GM23338 (cell line): ENCODE measurements around the gene ESPNL. TPM values are rescaled to one million over a fixed set of nuclear protein-coding genes. Genes with fewer than 3 reads are reported as not detected.

Experiments
- ATAC-seq: fragments of 200-7000 bp; cut with Tn5 transposase; 3 replicates; pipeline ENCODE4 v1.9.1; 2020
- DNase-seq: peaks from one replicate; pipeline ENCODE4 v3.0.0-alpha.2; 2015; ENCODE audit warnings: low spot score
- H2AFZ ChIP-seq: fragments of 200-600 bp; sonication (generic); 2 replicates; pipeline ENCODE4 v1.8.0; 2016; ENCODE audit warnings: antibody characterized with exemption, mild to moderate bottlenecking, moderate library complexity
- H3F3A ChIP-seq: fragments of 200-600 bp; sonication (generic); replicated peaks from 2 replicates; pipeline ENCODE4 v1.8.0; 2017; ENCODE audit warnings: antibody characterized with exemption, mixed run types, low read depth
- H3K27ac ChIP-seq: fragments of 200-600 bp; sonication (generic); 2 replicates; pipeline ENCODE4 v1.6.1; 2016; ENCODE audit warnings: low read depth
- H3K27me3 ChIP-seq: fragments of 200-600 bp; sonication (generic); 2 replicates; pipeline ENCODE4 v1.8.0; 2016; ENCODE audit warnings: mild to moderate bottlenecking, mixed run types, moderate library complexity; ENCODE audit not compliant: insufficient read depth
- H3K36me3 ChIP-seq: fragments of 200-600 bp; sonication (generic); 2 replicates; pipeline ENCODE4 v1.8.0; 2016; ENCODE audit warnings: mild to moderate bottlenecking; ENCODE audit not compliant: insufficient read depth
- H3K4me1 ChIP-seq: fragments of 200-600 bp; sonication (generic); 2 replicates; pipeline ENCODE4 v1.8.0; 2016; ENCODE audit warnings: mild to moderate bottlenecking, moderate library complexity; ENCODE audit not compliant: insufficient read depth
- H3K4me2 ChIP-seq: fragments of 200-600 bp; sonication (generic); 2 replicates; pipeline ENCODE4 v1.7.1; 2017; ENCODE audit warnings: mixed run types
- H3K4me3 ChIP-seq: fragments of 200-600 bp; sonication (generic); 2 replicates; pipeline ENCODE4 v1.6.1; 2016; ENCODE audit warnings: mixed run types
- H3K79me2 ChIP-seq: fragments of 200-600 bp; sonication (generic); replicated peaks from 2 replicates; pipeline ENCODE4 v1.8.0; 2017; ENCODE audit warnings: mild to moderate bottlenecking; ENCODE audit not compliant: insufficient read depth
- H3K9me2 ChIP-seq: fragments of 200-600 bp; sonication (generic); 2 replicates; pipeline ENCODE4 v1.8.0; 2017; ENCODE audit not compliant: insufficient read depth
- H4K20me1 ChIP-seq: fragments of 200-600 bp; sonication (generic); replicated peaks from 2 replicates; pipeline ENCODE4 v1.8.0; 2017; ENCODE audit warnings: mild to moderate bottlenecking; ENCODE audit not compliant: insufficient read depth
- H3K27ac Mint-ChIP-seq: 2 replicates; pipeline ENCODE4 v1.8.0; 2020; ENCODE audit warnings: inconsistent platforms, mild to moderate bottlenecking, moderate library complexity, mixed read lengths
- H3K27me3 Mint-ChIP-seq: 3 replicates; pipeline ENCODE4 v1.8.0; 2022; ENCODE audit warnings: low read depth, mild to moderate bottlenecking, moderate library complexity, mixed read lengths, inconsistent platforms; ENCODE audit not compliant: insufficient read depth, poor library complexity
- H3K36me3 Mint-ChIP-seq: 3 replicates; pipeline ENCODE4 v1.8.0; 2021; ENCODE audit warnings: low read depth, mild to moderate bottlenecking, inconsistent platforms, moderate library complexity, mixed read lengths
- H3K4me1 Mint-ChIP-seq: 3 replicates; pipeline ENCODE4 v1.8.0; 2020; ENCODE audit warnings: mild to moderate bottlenecking, inconsistent platforms, mixed read lengths
- H3K4me3 Mint-ChIP-seq: 3 replicates; pipeline ENCODE4 v1.8.0; 2021; ENCODE audit warnings: moderate library complexity, mild to moderate bottlenecking, inconsistent platforms, mixed read lengths
- H3K9me3 Mint-ChIP-seq: 3 replicates; pipeline ENCODE4 v1.8.0; 2020; ENCODE audit warnings: moderate library complexity, mild to moderate bottlenecking, inconsistent platforms, mixed read lengths
- CREB1 ChIP-seq: fragments of 250-450 bp; sonication (Bioruptor Pico); IDR thresholded peaks from 2 replicates; pipeline ENCODE4 v1.5.0; 2020; ENCODE audit warnings: low read depth, mild to moderate bottlenecking, moderate library complexity
- CTCF ChIP-seq, 2 experiments: fragments of 200-600 bp in 1 of 2; sonication (generic) in 1 of 2; conservative IDR thresholded peaks; 2 replicates each; pipeline versions ENCODE4 v1.5.1 to v1.6.1; 2016 to 2017; ENCODE audit warnings: antibody characterized with exemption in 2 of 2, low read depth in 2 of 2, mild to moderate bottlenecking in 2 of 2, moderate library complexity in 1 of 2
- ETS1 ChIP-seq: IDR thresholded peaks from 2 replicates; pipeline ENCODE4 v1.6.1; 2016; ENCODE audit warnings: antibody characterized with exemption
- EZH2 ChIP-seq: fragments of 200-600 bp; sonication (generic); IDR thresholded peaks from one replicate; pipeline ENCODE4 v1.8.0; 2017; ENCODE audit warnings: antibody characterized with exemption, mild to moderate bottlenecking, low read depth; ENCODE audit not compliant: unreplicated experiment
- EZH2phosphoT487 ChIP-seq: fragments of 200-600 bp; sonication (generic); IDR thresholded peaks from one replicate; pipeline ENCODE4 v1.8.1; 2018; ENCODE audit warnings: antibody characterized with exemption; ENCODE audit not compliant: unreplicated experiment
- JUNB ChIP-seq: IDR thresholded peaks from one replicate; pipeline ENCODE4 v1.6.1; 2016; ENCODE audit warnings: antibody characterized with exemption; ENCODE audit not compliant: unreplicated experiment
- NANOG ChIP-seq: IDR thresholded peaks from 2 replicates; pipeline ENCODE4 v1.6.1; 2016; ENCODE audit warnings: antibody characterized with exemption, borderline replicate concordance
- POLR2AphosphoS5 ChIP-seq: IDR thresholded peaks from 2 replicates; pipeline ENCODE4 v1.6.1; 2016; ENCODE audit warnings: antibody characterized with exemption, low read depth
- REST ChIP-seq: IDR thresholded peaks from one replicate; pipeline ENCODE4 v1.6.1; 2018; ENCODE audit warnings: antibody characterized with exemption; ENCODE audit not compliant: unreplicated experiment
- STAT1 ChIP-seq: IDR thresholded peaks from one replicate; pipeline ENCODE4 v1.6.1; 2016; ENCODE audit warnings: antibody characterized with exemption; ENCODE audit not compliant: unreplicated experiment
- ZNF114 ChIP-seq: fragments of 250-450 bp; sonication (Bioruptor Pico); IDR thresholded peaks from 2 replicates; pipeline ENCODE4 v1.5.0; 2020; ENCODE audit warnings: mild to moderate bottlenecking, moderate library complexity
- ZNF331 ChIP-seq: fragments of 250-450 bp; sonication (Bioruptor Pico); IDR thresholded peaks from 2 replicates; pipeline ENCODE4 v1.5.0; 2020; ENCODE audit warnings: low read depth, mild to moderate bottlenecking, moderate library complexity
- ZNF462 ChIP-seq: fragments of 250-450 bp; sonication (Bioruptor Pico); IDR thresholded peaks from 2 replicates; pipeline ENCODE4 v1.5.0; 2020; ENCODE audit warnings: mild to moderate bottlenecking, moderate library complexity
- polyA plus RNA-seq: library from polyadenylated mRNA; unstranded; fragments of >200 nt; fragmentation: Nextera tagmentation; extraction: Ambion mirVana; gene quantifications from 2 replicates; pipeline ENCODE4 v1.2.1, GENCODE V29; 2016
- total RNA-seq: library from RNA; depleted of rRNA; stranded (reverse); fragments of >200 nt; shearing (Covaris generic); gene quantifications from 2 replicates; pipeline ENCODE4 v1.2.3, GENCODE V29; 2014

ESPNL gene
- total and polyA plus RNA-seq, 2 experiments from 2014 or later: 0.44 to 3.1 TPM

- H3K4me2 ChIP-seq: no peak overlapping the region
- no peaks in the 10 kb centered on the region for H4K20me1 ChIP-seq
- no peak overlapping the region for H3K4me3 ChIP-seq
- Mint-ChIP-seq H3K4me3 (no peak overlapping the region), H3K27me3 (peaks cover 35% of the 10 kb centered on the region), H3K27ac (no peak overlapping the region), H3K4me1 (peaks cover 34% of the 10 kb centered on the region), H3K9me3 (no peaks in the 10 kb centered on the region), H3K36me3 (peaks cover 6% of the 10 kb centered on the region)
- no peaks in the 10 kb centered on the region for H3K9me2 ChIP-seq
- DNase-seq: no peak
- no peaks in the 10 kb centered on the region for H3K27me3 ChIP-seq
- ATAC-seq: no peak
- no peak for TF ChIP-seq POLR2AphosphoS5
- TF ChIP-seq CTCF (conservative IDR thresholded peaks at IDR 0.05; ENCODE audit: low read depth in 2 of 2): no peak
- TF ChIP-seq STAT1: no peak
- TF ChIP-seq ETS1: no peak
- TF ChIP-seq EZH2phosphoT487: no peak
- no peak for TF ChIP-seq REST
- TF ChIP-seq CREB1 (CRISPR knock-in tag): no peak
- TF ChIP-seq JUNB: no peak
- no peak for TF ChIP-seq EZH2
- TF ChIP-seq ZNF331 (CRISPR knock-in tag): no peak
- TF ChIP-seq NANOG: no peak
- no peak for TF ChIP-seq ZNF462 (CRISPR knock-in tag)
- no peak for TF ChIP-seq ZNF114 (CRISPR knock-in tag)
- no peaks in the 10 kb centered on the region for H3K79me2 ChIP-seq
- H3F3A ChIP-seq: no peaks in the 10 kb centered on the region; the same call in 1 of the 2 replicates
- peaks cover 13% of the 10 kb centered on the region for H3K4me1 ChIP-seq
- H2AFZ ChIP-seq: no peak overlapping the region
- no peaks in the 10 kb centered on the region for H3K36me3 ChIP-seq
- H3K27ac ChIP-seq: no peak overlapping the region
Observed at GRCh38 chr2:238100821-238101771, 956 bp downstream of the ESPNL start.
